GM18907 (cell line): Measurements from ENCODE around the gene SLC50A1.
A peak's percentile ranks its signal among the peaks of the same experiment; 100 is the strongest.

Source experiments
- ATAC-seq: cut with Tn5 transposase; IDR thresholded peaks from one replicate; pipeline ENCODE4 v1.9.1; 2021; ENCODE audit warnings: mild to moderate bottlenecking, moderate library complexity; ENCODE audit not compliant: unreplicated experiment

SLC50A1 gene

DNA sequence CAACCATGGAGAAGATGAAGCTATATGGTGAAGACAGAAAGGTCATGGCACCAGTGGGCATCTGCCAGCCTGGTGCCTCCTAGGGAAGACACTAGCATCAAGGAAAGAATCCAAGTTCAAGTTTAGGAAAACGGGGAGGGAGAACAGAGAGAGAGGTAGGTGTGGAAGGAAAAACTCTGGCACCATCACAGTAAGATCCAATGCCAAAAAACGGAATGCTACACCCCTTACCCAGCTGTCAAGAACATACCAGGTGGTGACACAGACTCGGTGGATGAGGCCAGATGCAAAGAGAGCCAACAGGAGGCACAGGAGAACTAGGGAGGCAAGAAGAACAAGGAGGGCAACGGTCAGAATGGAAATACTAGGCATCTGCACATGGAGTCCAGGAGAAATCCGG is 33.9 kb downstream of the SLC50A1 start:
- no peak for ATAC-seq

DNA sequence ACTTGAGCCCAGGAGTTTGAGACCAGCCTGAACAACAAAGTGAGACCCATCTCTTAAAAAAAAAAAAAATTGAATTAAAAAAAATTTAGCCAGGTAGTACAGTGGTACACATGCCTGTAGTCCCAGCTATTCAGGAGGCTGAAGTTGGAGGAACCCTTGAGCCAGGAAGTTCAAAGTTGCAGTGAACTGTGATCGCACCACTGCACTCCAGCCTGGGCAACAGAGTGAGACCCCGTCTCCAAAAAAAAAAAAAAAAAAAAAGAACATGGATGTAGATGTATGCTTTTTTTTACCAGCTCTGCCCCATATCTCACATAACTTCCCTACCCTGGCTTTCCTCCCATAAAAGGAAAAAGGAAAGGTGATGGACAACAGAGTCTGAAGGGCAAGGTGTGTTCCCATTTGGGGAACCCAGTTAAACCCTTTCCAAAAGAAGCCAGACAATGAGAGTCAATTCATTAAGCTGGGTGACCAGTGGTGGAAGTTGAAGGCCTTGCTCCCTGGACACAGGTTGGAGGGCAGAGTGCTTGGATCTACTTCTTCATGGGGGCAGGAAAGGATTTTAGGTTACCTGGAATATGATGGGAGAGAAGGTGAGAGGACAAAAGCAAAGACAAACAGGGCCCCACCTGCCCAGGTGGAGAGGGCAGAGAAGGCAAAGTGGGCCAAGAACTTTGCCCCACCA is 34.6 kb downstream of the SLC50A1 start:
- ATAC-seq = no peak

GRCh38 chr1:155170806-155171205 is 35.2 kb downstream of the SLC50A1 start:
- no peak for ATAC-seq

DNA sequence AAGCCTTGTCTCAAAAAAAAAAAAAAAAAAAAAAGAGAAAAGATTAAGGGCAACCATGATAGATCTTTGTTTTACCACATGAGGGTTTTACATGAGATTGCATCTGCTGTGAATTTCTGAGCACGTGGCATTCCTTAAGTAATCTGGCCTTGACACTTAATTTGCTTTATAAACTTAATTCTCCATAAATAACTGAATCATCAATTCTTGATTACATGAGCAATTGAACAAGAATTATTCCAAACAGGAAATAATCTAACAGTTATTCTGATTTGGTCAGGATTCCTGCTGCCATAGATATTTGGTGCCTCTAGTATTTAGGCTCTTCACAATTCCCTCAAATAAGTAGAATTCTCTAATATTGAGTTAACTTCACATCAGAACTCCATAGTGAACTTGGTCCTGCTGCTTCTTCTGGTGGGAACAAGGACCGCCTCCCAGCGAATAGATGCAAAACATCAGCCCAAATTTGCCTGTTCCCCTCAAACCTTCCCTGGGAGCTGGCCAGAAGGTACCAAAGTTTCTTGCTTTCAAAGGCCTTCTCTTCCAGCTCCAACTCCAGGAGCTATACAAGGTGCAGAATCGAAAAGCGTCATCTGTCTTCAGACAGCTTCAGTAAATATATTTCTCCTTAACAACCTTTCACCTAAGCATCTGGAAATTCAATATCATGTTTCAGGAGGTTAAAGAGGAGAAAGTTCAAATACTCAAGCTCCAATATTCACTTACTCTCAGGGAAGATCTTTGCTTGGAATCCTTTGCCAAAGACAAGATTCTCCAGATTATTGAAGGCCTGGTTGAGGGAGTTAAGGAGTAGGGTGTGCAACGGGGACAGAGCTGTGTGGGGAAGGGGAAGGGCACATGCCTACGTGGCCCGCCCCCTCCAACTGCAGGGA is 36.4 kb downstream of the SLC50A1 start:
- peak; percentile 22 for ATAC-seq

DNA sequence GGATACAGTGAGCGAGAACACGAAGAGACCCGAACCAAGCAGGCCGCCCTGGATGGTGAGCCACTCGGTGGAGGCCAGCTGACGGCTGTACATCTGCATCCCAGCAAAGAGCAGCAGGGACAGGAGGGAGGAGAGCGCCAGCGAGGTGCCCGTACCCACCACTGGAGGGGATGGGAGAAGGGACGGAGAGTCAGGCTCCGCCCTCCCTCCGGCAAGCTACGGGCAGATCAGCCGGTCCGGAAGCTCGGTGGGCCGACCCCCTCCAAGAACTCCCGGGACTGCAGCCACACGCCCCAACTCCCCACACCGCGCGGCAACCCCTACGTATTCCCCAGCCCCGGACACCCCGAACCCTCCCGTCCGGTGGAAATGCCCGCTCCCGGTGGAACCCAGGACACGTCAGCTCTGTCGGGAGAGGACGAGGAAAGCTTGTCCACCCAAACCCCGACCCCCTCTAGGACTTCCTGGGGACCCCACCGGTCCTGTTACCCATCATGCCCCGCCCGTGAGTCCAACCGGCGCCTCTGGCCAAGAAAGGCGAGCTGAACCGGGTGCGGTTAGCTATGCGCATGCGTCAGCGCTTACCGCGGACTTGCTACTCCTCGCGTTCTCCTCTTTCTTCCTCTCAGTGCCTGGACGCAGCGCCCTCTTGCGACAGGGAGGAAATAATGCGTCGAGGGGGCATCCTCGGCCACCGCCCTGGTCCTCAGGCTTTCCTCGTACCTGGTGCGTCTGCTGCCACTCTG is 37.3 kb downstream of the SLC50A1 start, which contains the start of gene KRTCAP2:
Gene KRTCAP2 (minus strand): TSS at position 573 of the 746 bp plus-strand sequence. CDS start 80 bp downstream, at position 493.
- peak; percentile 73 for ATAC-seq

- no peak for ATAC-seq
Observed at GRCh38 chr1:155173478-155174323, 38.0 kb downstream of the SLC50A1 start, which contains the start of gene TRIM46. Gene TRIM46, plus strand, starts transcription at chr1:155173849. Its CDS starts 118 bp downstream, at chr1:155173967.

DNA sequence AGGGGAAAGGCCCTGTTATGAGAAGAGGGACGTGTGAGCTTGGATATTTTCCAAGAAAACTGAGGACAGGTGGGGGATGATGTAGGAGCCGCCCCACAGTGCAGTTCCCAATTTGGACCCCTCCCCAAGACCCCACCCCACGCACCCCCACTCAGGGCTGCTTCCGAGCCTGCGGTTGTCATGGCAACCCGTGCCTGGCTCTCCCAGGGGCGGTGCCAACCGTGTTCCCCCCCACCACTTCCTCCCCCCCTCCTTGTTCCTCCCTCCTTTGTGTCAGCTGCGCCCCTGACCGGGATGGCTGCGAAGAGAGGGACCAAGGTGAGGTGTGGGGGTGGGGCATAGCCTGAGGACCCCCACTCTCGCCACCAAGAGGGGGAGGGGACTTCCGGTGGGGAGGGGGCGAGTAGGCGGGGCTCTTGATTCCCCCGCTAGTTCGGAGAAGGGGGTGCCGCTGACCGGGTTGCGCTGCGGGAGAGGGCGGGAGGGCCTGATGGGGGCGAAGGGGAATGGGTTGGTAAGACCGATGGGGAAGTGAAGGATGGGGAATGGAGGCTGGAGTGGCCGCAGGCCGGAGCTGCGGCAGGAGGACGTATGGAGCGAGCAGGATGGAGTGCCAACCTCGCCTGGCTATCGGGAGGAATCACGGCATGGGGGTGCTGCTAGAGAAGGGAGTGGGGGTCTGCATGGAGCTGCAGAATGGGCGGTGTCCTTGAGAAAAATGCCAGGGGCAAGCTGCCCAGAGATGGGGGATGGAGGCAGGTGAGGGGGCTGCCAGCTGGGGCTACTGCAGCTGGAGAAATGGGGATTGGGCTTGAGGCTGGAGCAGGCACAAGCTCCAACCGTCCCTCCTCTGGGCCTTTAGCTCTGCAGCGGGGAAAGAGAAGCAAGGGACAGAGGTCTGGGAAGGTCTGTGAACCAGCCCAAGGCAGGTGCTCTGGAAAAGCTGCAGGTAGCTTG is 39.0 kb downstream of the SLC50A1 start:
- no peak for ATAC-seq

DNA sequence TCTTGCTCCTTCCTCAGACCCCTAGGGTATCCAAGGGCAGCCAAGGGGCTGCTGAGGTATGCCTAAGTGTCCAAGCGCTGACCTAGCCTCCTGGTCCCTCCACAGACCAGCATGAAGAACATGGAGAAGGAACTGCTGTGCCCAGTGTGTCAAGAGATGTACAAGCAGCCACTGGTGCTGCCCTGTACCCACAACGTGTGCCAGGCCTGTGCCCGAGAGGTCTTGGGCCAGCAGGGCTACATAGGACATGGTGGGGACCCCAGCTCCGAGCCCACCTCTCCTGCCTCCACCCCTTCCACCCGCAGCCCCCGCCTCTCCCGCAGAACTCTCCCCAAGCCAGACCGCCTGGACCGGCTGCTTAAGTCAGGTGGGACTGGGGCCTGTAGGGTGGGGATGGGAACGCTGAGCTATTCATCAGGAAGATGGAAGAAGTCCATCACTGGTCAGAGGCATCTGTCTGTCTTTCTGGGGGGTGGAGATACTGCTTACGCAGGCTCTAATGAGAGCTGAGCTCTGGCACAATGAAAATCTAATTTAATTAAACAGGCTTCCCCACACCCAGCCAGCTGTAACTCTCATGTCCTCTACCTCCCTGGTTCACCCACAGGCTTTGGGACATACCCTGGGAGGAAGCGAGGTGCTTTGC is 39.8 kb downstream of the SLC50A1 start:
- no peak for ATAC-seq

- ATAC-seq = no peak
Observed at GRCh38 chr1:155175927-155176371, 40.3 kb downstream of the SLC50A1 start.

GRCh38 chr1:155176544-155177071 is 41.0 kb downstream of the SLC50A1 start:
- ATAC-seq = peak; percentile 35

DNA sequence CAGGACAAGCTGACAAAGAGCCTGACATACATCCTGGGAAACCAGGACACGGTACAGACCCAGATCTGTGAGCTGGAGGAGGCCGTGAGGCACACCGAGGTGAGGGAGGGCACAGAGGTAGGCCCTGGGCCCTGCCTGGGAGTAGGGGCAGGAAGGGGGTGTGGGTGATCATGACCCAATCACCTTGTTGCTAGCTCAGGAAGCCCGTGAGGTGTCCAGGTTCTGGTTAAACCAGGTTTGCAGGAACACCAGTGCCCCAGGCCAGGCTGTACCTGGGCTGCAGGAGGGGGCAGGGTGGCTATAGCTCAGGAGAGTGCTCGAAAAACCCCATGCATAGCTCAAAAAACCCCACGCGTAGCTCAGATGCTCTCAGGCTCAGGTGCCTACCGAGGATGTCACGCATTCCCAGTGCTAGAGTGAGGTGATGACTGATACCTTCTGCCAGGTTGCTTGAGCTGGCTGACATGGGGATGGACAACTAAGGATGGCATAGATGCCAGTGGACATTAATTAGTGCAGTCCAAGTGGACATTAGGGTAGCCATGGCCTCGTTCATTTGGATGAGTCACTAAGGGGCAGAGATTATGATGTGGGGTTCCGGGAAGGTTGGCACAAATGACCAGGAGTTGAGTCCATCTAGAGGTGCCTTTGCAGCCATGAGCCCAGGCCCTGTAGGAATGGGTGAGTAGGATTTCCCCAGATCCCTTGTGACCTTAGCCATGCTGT is 41.7 kb downstream of the SLC50A1 start:
- no peak for ATAC-seq

- ATAC-seq = no peak
Observed at GRCh38 chr1:155177918-155178281, 42.2 kb downstream of the SLC50A1 start.

DNA sequence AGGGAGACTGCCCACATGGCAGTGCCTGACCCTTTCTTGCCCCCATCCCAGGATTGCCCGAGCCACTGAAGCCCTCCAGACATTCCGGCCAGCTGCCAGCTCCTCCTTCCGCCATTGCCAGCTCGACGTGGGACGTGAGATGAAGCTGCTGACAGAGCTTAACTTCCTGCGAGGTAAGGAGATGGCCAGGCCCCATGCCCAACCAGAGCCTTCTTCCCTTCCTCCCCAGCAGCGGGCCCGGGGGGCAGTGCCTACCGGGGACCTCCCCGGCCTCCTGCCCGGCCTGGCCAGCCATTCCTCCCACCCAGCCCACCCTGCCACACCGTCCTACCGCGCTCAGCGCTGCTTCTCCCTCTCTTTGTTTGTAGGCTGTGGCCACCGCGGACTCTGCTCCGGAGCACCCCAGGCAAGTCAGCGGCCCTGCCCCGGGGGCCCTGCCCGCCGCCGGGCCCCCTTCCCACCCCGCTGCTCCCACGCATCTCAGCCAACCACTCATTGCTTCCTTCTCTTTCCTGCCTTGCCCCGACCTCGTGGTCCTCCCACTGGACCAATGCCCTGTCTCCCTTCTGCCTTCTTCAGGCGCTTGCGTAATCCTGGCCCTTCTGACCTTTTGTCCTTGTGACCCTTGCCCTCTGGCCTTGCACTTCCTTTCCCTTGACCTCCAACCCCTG is 42.9 kb downstream of the SLC50A1 start:
- no peak for ATAC-seq

DNA sequence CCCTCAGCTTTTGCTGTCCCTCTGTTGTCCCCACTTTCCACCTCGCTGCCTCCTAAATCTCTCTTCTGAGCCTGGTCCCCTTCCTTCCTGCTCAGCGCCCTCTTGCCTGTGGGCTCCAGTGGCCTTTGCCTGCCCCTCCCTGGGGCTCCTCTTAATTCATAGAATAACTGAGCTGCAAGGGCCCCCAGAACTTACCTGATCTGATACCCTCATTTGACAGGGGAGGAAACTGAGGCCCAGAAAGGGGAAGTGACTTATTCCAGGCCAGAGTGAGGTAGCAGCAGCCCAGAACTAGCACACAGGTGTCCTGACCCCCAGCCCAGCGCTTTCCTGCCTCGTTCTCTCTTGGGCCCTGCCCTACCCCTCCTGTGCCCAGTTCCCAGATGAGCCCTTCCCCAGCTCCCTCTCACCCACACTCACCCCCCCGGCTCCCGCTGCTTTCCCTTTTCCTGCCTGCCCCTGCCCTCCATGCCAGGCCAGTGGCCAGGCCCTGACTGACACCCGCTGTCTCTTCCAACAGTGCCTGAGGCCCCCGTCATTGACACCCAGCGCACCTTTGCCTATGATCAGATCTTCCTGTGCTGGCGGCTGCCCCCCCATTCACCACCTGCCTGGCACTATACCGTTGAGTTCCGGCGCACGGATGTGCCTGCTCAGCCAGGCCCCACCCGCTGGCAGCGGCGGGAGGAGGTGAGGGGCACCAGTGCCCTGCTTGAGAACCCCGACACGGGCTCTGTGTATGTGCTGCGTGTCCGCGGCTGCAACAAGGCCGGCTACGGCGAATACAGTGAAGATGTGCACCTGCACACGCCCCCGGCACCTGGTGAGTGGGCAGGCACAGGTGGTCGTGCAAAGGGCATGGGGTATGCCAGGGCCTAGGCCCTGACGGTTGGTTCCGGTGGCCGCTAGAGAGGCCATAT is 43.7 kb downstream of the SLC50A1 start:
- ATAC-seq = no peak

DNA sequence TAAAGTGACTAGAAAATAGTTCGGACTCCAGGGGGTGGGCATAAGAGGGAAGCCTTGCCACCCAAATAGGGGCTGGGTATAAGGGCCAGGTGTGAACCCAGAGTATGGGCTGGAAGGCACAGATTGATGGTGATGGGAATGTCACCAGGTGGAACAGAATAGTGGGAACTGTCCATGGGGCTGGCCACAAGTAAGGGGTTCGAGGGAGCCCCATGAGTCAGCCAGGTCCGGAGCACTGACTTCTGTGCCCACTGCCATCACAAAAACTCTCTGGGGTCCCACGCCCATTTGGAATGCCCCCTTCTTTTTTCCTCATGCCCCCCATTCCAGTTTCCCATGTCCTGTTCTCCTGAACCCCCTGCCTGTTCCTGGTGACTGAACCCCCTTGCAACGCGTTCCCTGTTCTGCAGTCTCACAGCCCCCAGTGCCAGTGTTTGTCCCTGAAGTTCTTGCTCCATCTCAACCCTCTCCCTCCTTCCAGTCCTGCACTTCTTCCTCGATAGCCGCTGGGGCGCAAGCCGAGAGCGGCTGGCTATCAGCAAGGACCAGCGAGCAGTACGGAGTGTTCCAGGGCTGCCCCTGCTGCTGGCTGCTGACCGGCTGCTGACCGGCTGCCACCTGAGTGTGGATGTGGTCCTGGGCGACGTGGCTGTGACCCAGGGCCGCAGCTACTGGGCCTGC is 45.9 kb downstream of the SLC50A1 start:
- no peak for ATAC-seq
